OCI-LY7 (cell line): ENCODE data around the gene CYP2F1.

Experiments
- EZH2phosphoT487 ChIP-seq: fragments of 200-600 bp; sonication (generic); IDR thresholded peaks from 2 replicates; pipeline ENCODE4 v1.6.1; 2018; ENCODE audit warnings: low read depth, borderline replicate concordance, mild to moderate bottlenecking, mixed run types, antibody characterized with exemption, low read length, moderate library complexity, mixed read lengths
- TF ChIP-seq, protein P1 (sequence below): fragments of 200-600 bp; sonication (generic); conservative IDR thresholded peaks from 2 replicates; pipeline ENCODE4 v1.5.1; 2014; ENCODE audit warnings: mild to moderate bottlenecking, antibody characterized with exemption, low read length, moderate library complexity, mixed read lengths

GRCh38 chr19:41116261-41116660 is 2.0 kb downstream of the CYP2F1 start:
- TF ChIP-seq, protein P1, sequence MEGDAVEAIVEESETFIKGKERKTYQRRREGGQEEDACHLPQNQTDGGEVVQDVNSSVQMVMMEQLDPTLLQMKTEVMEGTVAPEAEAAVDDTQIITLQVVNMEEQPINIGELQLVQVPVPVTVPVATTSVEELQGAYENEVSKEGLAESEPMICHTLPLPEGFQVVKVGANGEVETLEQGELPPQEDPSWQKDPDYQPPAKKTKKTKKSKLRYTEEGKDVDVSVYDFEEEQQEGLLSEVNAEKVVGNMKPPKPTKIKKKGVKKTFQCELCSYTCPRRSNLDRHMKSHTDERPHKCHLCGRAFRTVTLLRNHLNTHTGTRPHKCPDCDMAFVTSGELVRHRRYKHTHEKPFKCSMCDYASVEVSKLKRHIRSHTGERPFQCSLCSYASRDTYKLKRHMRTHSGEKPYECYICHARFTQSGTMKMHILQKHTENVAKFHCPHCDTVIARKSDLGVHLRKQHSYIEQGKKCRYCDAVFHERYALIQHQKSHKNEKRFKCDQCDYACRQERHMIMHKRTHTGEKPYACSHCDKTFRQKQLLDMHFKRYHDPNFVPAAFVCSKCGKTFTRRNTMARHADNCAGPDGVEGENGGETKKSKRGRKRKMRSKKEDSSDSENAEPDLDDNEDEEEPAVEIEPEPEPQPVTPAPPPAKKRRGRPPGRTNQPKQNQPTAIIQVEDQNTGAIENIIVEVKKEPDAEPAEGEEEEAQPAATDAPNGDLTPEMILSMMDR = no peak
- TF ChIP-seq EZH2phosphoT487 = no peak
